ENCODE results near the gene TDRD6. TPM values are rescaled to one million over a fixed set of nuclear protein-coding genes. Genes with fewer than 3 reads are reported as not detected.

Gene TDRD6
- total RNA-seq, 2 experiments from 2014 or later: not detected

Other genes with a start within 250 kb of the TDRD6 start
- not detected for gene RCAN2, start 196.4 kb upstream of the TDRD6 start, total RNA-seq
- not detected for gene CYP39A1, start 35.1 kb upstream of the TDRD6 start, total RNA-seq
- gene SLC25A27, start 34.9 kb upstream of the TDRD6 start, total RNA-seq: not detected
- not detected for gene PLA2G7, start 47.5 kb downstream of the TDRD6 start, total RNA-seq
- gene ANKRD66, start 59.0 kb downstream of the TDRD6 start, total RNA-seq: not detected
- not detected for gene MEP1A, start 105.5 kb downstream of the TDRD6 start, total RNA-seq
- gene ADGRF5, start 234.1 kb downstream of the TDRD6 start, total RNA-seq: not detected

All from activated CD8-positive, alpha-beta T cell treated with anti-CD3 and anti-CD28 coated beads, Interleukin-2, amount 10 ng/mL, durations not matched to agents 7 days and 5 days (primary cell).